ENCODE data around the gene LHX6. TPM values are rescaled to one million over a fixed set of nuclear protein-coding genes. Genes with fewer than 3 reads are reported as not detected.
A peak's percentile ranks its signal among the peaks of the same experiment; 100 is the strongest.

LHX6 gene
- total RNA-seq, 1 experiment from 2014 or later, result 0.69 TPM

GRCh38 chr9:122216138-122216797, 12.5 kb downstream of the LHX6 start:
- no peak for DNase-seq (ENCODE audit: low read depth)

- no peak for DNase-seq (ENCODE audit: low read depth)
Measured at GRCh38 chr9:122215663-122216062, 13.1 kb downstream of the LHX6 start.

GRCh38 chr9:122214507-122214906, 14.2 kb downstream of the LHX6 start:
- no peak for DNase-seq (ENCODE audit: low read depth)

DNA sequence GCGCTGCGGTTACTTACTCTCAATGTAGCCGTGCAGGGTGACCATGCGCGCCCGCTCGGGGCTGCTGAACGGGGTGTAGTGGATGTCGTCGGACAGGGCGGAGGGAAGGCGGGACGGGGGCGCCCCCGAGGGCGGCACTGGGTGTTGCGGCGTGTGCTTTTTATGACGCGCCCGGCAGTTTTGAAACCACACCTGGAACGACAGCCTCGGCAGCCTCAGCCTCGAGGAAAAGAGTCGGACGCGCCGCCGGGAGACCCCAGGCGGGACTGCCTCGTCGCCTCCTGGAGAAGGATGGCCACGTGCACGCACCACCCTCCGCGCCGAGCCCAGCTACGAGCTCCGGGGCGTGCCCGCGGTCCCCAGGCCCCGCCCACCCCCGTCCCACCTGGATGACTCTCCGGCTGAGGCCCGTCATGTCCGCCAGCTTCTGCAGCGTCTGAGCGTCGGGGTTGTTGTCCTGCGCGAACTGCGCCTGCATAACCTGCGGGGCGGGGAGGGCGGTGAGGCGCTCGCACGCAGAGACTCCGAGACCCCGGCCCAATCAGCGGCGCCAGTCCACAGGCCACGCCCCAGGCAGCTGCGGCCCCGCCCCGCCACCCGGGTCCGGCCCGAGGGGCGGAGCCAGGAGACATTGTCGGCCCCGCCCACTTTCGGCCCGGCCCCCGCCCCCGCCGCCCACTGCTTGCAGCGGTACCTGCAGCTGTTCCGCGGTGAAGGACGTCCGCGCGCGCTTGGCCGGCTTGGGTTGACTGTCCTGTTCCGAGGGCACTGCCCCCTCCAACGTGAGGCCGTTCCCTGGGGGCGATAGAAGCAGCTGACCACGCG, 15.0 kb downstream of the LHX6 start:
- peak; percentile 90 for DNase-seq (ENCODE audit: low read depth)

GRCh38 chr9:122213102-122213588, 15.6 kb downstream of the LHX6 start:
- DNase-seq (ENCODE audit: low read depth), result no peak

GRCh38 chr9:122212473-122213004, 16.2 kb downstream of the LHX6 start:
- no peak for DNase-seq (ENCODE audit: low read depth)

DNA sequence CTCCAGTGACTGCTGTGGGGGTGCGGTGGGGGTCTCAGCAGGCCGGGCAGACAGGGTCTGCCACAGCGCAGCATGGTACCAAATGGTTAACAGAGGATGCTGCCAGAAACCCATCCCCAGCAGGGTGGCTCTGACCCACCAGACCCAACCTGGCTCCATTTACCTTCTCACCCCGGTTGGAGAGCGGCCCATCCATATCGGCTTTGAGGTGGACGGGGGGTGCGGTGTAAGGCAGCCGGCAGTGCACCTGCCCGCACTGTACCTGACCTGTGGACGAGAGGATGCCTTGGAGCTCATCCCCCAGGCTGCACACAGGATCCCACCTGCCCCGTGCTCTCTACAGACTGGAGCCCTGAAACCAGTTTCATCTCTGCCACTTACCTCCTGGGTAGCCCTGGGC, 19.3 kb downstream of the LHX6 start:
- DNase-seq (ENCODE audit: low read depth), result no peak

DNA sequence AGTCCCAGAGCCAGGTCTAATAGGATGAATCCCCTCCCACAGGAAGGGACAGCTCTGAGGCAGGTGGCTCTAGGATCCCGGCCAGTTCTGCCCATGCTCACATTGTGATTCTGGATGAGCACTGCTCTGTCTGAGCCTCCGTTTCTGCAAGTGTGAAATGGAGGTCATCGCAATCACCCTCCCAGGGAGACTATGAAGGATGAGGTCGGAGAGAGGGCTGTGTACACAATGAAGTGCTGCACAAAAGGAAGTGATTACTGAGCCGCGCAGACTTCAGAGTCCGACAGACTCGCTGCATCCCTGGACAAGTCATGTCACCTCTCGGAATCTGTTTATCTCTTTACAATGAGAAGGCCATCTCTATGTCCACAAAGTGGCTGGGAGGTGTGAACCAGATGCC, 21.7 kb downstream of the LHX6 start:
- DNase-seq (ENCODE audit: low read depth), result no peak

GRCh38 chr9:122206118-122207046, 22.4 kb downstream of the LHX6 start:
- peak; percentile 61 for DNase-seq (ENCODE audit: low read depth)

GRCh38 chr9:122205176-122205575, 23.6 kb downstream of the LHX6 start:
- DNase-seq (ENCODE audit: low read depth), result no peak

GRCh38 chr9:122204491-122204890, 24.3 kb downstream of the LHX6 start:
- DNase-seq (ENCODE audit: low read depth), result no peak

DNA sequence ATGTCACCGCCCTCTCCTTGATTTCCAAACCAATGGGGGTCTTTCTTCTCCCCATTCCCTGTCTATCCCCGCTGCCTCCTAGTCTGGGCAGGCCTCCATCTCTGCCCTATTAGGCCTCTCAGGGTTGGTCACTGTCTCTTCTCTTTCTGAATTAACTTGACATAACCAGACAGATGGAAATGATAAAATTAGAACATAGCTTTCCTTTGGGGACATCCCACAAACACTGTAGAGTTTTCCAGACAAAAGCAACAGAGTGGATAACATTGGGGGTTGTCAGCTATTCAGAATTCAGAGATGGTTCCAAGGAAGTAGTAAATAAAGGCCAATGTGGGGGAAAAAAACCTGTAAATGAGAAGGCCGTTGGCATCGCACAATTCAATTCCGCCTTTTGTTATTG, 24.7 kb downstream of the LHX6 start:
- no peak for DNase-seq (ENCODE audit: low read depth)

GRCh38 chr9:122202111-122202510, 26.6 kb downstream of the LHX6 start:
- no peak for DNase-seq (ENCODE audit: low read depth)

GRCh38 chr9:122201641-122202040, 27.1 kb downstream of the LHX6 start:
- DNase-seq (ENCODE audit: low read depth), result peak; percentile 49

DNA sequence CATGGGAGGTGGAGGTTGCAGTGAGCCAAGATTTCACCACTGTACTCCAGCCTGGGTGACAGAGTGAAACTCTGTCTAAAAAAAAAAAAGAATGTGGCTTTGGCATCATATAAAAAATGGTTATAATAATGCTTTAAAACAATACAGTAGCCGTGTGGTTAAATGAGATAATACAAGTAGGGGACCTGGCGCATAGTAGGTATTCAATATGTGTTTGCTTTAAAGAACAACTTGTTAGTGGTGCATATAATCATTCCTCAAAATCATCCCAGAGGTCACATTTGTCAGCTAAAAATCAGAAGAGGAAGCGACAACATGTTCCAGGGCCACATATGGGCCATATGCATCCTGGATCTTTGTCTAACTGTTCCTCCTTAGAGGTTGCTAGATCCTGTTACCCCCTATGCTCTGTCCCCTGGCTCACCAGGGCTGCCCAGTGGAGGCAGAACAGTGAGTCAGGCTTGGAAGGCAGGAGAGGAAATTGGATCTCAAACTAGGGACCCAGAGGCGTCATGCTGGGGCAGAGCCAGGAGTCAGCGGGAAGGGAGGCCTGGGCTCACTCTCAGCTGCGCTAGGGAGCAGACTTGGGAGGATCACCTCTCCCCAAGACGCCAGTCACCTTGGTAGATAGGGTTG, 27.7 kb downstream of the LHX6 start:
- DNase-seq (ENCODE audit: low read depth), result peak; percentile 91

- no peak for DNase-seq (ENCODE audit: low read depth)
Measured at GRCh38 chr9:122197882-122198281, 30.9 kb downstream of the LHX6 start.

DNA sequence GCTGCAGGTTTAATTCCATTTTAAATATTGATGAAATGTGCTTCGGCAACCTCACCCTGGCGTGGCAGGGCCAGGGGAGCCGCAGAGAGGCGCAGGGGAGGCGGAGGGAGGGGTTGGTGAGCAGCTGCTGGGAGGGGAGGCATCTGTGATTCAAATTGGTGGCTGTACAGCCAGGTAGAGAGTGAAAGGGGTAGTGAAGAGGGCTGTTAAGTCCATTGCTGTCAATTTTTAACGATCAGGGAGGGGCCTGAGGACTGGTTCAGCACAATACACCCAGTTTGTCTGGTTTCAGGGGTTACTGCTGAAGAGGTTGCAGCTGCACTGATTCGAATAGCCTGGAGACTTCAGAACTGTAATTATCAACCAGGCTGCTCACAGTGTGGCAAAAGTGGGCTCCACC, 31.3 kb downstream of the LHX6 start:
- no peak for DNase-seq (ENCODE audit: low read depth)

DNA sequence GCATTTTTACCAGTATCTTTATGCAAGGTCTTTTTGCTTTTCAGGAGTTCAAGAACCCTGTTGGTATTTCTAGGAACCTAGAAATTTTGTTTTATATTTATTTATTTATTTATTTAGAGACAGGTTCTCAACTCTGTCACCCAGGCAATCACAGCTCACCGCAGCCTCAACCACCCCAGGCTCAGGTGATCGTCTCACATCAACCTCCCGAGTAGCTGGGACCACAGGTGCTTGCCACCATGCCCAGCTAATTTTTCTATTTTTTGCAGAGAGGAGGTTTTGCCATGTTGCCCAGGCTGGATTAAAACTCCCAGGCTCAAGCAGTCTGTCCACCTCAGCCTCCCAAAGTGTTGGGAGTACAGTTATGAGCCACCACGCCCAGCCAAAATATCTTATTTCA, 32.9 kb downstream of the LHX6 start:
- no peak for DNase-seq (ENCODE audit: low read depth)

DNA sequence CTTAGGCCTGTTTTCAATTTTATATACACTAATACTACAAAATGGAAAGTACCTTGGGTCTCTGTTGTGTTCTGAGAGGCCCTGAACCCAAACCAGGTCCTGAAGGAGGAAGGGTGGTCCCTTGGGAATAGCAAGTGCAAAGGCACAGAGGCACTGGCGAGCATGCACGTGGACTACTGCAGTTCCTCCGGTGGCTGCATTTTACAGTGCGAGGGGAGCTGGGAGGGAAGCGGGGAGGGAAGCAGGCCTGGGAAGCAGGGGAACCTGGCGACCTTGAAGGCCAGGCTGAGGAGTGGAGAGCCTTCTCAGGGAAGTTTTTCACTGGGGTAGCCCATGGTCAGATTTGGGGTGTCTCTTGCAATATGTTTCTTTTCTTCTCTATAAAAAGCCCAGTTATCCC, 35.1 kb downstream of the LHX6 start:
- no peak for DNase-seq (ENCODE audit: low read depth)

- no peak for DNase-seq (ENCODE audit: low read depth)
Measured at GRCh38 chr9:122192914-122193525, 35.7 kb downstream of the LHX6 start.

All from Daoy (cell line).